H9 (cell line): ENCODE results near the gene RALGAPA1. TPM values are rescaled to one million over a fixed set of nuclear protein-coding genes. Genes with fewer than 3 reads are reported as not detected.

Experiments
- DNase-seq: peaks from one replicate; pipeline ENCODE4 v3.0.0-alpha.2; 2017
- H2AFZ ChIP-seq: one replicate; pipeline ENCODE4 v1.6.1; 2013; ENCODE audit warnings: mild to moderate bottlenecking, low read length, control low read depth, moderate library complexity
- H2AK5ac ChIP-seq: 2 replicates; pipeline ENCODE4 v1.6.1; 2013; ENCODE audit warnings: low read length, control low read depth, mixed read lengths; ENCODE audit not compliant: insufficient read length
- H2BK120ac ChIP-seq: one replicate; pipeline ENCODE4 v1.6.1; 2013; ENCODE audit warnings: low read depth, mild to moderate bottlenecking, low read length, control low read depth, inconsistent platforms; ENCODE audit not compliant: poor library complexity, severe bottlenecking
- H2BK12ac ChIP-seq: 2 replicates; pipeline ENCODE4 v1.6.1; 2013; ENCODE audit warnings: low read length, control low read depth, mixed read lengths, low read depth; ENCODE audit not compliant: insufficient read length
- H2BK15ac ChIP-seq: 2 replicates; pipeline ENCODE4 v1.6.1; 2013; ENCODE audit warnings: low read depth, low read length, control low read depth
- H2BK20ac ChIP-seq: one replicate; pipeline ENCODE4 v1.6.1; 2013; ENCODE audit warnings: low read depth, mild to moderate bottlenecking, low read length, control low read depth, inconsistent platforms; ENCODE audit not compliant: poor library complexity, severe bottlenecking
- H2BK5ac ChIP-seq: 2 replicates; pipeline ENCODE4 v1.6.1; 2013; ENCODE audit warnings: low read length, control low read depth, mixed read lengths; ENCODE audit not compliant: insufficient read length
- H3K14ac ChIP-seq: 2 replicates; pipeline ENCODE4 v1.6.1; 2013; ENCODE audit warnings: low read length, control low read depth; ENCODE audit not compliant: insufficient read depth
- H3K18ac ChIP-seq: 2 replicates; pipeline ENCODE4 v1.6.1; 2013; ENCODE audit warnings: low read depth, mild to moderate bottlenecking, mixed read lengths, low read length, control low read depth; ENCODE audit not compliant: insufficient read length
- H3K23ac ChIP-seq: 2 replicates; pipeline ENCODE4 v1.6.1; 2013; ENCODE audit warnings: low read length, control low read depth, mixed read lengths, low read depth; ENCODE audit not compliant: insufficient read length
- H3K23me2 ChIP-seq: 2 replicates; pipeline ENCODE4 v1.6.1; 2013; ENCODE audit warnings: low read depth, mild to moderate bottlenecking, mixed read lengths, low read length, control low read depth; ENCODE audit not compliant: insufficient read length, poor library complexity, severe bottlenecking
- H3K27ac ChIP-seq: 2 replicates; pipeline ENCODE4 v1.5.1; 2013; ENCODE audit warnings: low read length, control low read depth, mixed read lengths, low read depth; ENCODE audit not compliant: insufficient read length
- H3K27me3 ChIP-seq: 2 replicates; pipeline ENCODE4 v1.6.1; 2013; ENCODE audit warnings: low read length, control low read depth, inconsistent platforms; ENCODE audit not compliant: insufficient read depth
- H3K4ac ChIP-seq: 2 replicates; pipeline ENCODE4 v1.6.1; 2013; ENCODE audit warnings: low read depth, mild to moderate bottlenecking, control low read depth, inconsistent platforms, low read length, moderate library complexity
- H3K4me1 ChIP-seq: 2 replicates; pipeline ENCODE4 v1.6.1; 2013; ENCODE audit warnings: low read length, control low read depth, inconsistent platforms; ENCODE audit not compliant: insufficient read depth
- H3K4me2 ChIP-seq: 2 replicates; pipeline ENCODE4 v1.6.1; 2013; ENCODE audit warnings: low read length, control low read depth, mixed read lengths; ENCODE audit not compliant: insufficient read length, insufficient read depth
- H3K56ac ChIP-seq: 2 replicates; pipeline ENCODE4 v1.6.1; 2013; ENCODE audit warnings: low read depth, mild to moderate bottlenecking, mixed read lengths, low read length, control low read depth; ENCODE audit not compliant: insufficient read length
- H3K79me1 ChIP-seq: 2 replicates; pipeline ENCODE4 v1.6.1; 2013; ENCODE audit warnings: low read depth, mild to moderate bottlenecking, moderate library complexity, low read length, control low read depth, inconsistent platforms; ENCODE audit not compliant: insufficient read depth, poor library complexity, severe bottlenecking
- H3K79me2 ChIP-seq: 2 replicates; pipeline ENCODE4 v1.6.1; 2013; ENCODE audit warnings: low read length, control low read depth, inconsistent platforms; ENCODE audit not compliant: insufficient read depth
- H3K9ac ChIP-seq: 2 replicates; pipeline ENCODE4 v1.6.1; 2013; ENCODE audit warnings: low read length, control low read depth, mixed read lengths; ENCODE audit not compliant: insufficient read length; ENCODE audit errors: extremely low read depth
- H3K9me3 ChIP-seq: one replicate; pipeline ENCODE4 v1.6.1; 2013; ENCODE audit warnings: low read depth, low read length, inconsistent platforms; ENCODE audit not compliant: control insufficient read depth
- H3T11ph ChIP-seq: one replicate; pipeline ENCODE4 v1.6.1; 2013; ENCODE audit warnings: mild to moderate bottlenecking, low read length, control low read depth, inconsistent platforms
- H4K20me1 ChIP-seq: one replicate; pipeline ENCODE4 v1.6.1; 2013; ENCODE audit not compliant: control insufficient read depth, insufficient read length, insufficient read depth
- H4K5ac ChIP-seq: 2 replicates; pipeline ENCODE4 v1.6.1; 2013; ENCODE audit warnings: low read depth, mild to moderate bottlenecking, mixed read lengths, low read length, control low read depth; ENCODE audit not compliant: insufficient read length
- H4K8ac ChIP-seq: replicated peaks from 2 replicates; pipeline ENCODE4 v1.6.1; 2013; ENCODE audit warnings: low read length, control low read depth, mixed read lengths, low read depth; ENCODE audit not compliant: insufficient read length
- H4K91ac ChIP-seq: 2 replicates; pipeline ENCODE4 v1.6.1; 2013; ENCODE audit warnings: low read depth, mild to moderate bottlenecking, moderate library complexity, mixed read lengths, low read length, control low read depth; ENCODE audit not compliant: insufficient read length
- H3K27ac Mint-ChIP-seq, 3 experiments: 2 replicates in 2 of 3; 3 replicates in 1 of 3; pipeline ENCODE4 v1.8.0; 2020 to 2021; ENCODE audit warnings: mixed read lengths in 3 of 3, mild to moderate bottlenecking in 1 of 3, moderate library complexity in 1 of 3
- H3K27me3 Mint-ChIP-seq: 2 replicates; pipeline ENCODE4 v1.8.0; 2021; ENCODE audit warnings: low read depth, mild to moderate bottlenecking, moderate library complexity, mixed read lengths
- H3K36me3 Mint-ChIP-seq, 3 experiments: 2 replicates in 2 of 3; 3 replicates in 1 of 3; pipeline ENCODE4 v1.8.0; 2020 to 2021; ENCODE audit warnings: low read depth in 3 of 3, mixed read lengths in 3 of 3; ENCODE audit not compliant: insufficient read depth in 1 of 3
- H3K4me1 Mint-ChIP-seq, 2 experiments: 2 replicates each; pipeline ENCODE4 v1.8.0; 2020; ENCODE audit warnings: mixed read lengths in 2 of 2
- H3K4me3 Mint-ChIP-seq, 2 experiments: 2 replicates in 1 of 2; 3 replicates in 1 of 2; pipeline ENCODE4 v1.8.0; 2020 to 2021; ENCODE audit warnings: mild to moderate bottlenecking in 2 of 2, mixed read lengths in 2 of 2, moderate library complexity in 1 of 2
- H3K9me3 Mint-ChIP-seq, 2 experiments: 2 replicates in 1 of 2; 3 replicates in 1 of 2; pipeline ENCODE4 v1.8.0; 2020; ENCODE audit warnings: mild to moderate bottlenecking in 2 of 2, mixed read lengths in 2 of 2, moderate library complexity in 1 of 2
- CTCF ChIP-seq: fragments of 200-600 bp; sonication (generic); conservative IDR thresholded peaks from 3 replicates; pipeline ENCODE4 v1.8.0; 2021; ENCODE audit warnings: antibody characterized with exemption, mild to moderate bottlenecking
- WGBS: extraction: QIAGEN DNeasy Blood & Tissue Kit; methylation state at CpG from one replicate; pipeline ENCODE4 v1.1.7; 2013; ENCODE audit warnings: missing lambda C conversion rate, low lambda C conversion rate, mixed read lengths; ENCODE audit not compliant: insufficient read length; ENCODE audit errors: extremely low coverage; 5-methylcytosine and 5-hydroxymethylcytosine counted together
- total RNA-seq: library from RNA; stranded (reverse); gene quantifications from 2 replicates; pipeline ENCODE4 v1.2.1, GENCODE V29; 2021

RALGAPA1 gene
- total RNA-seq, 1 experiment from 2014 or later: 29.8 TPM

- Histone ChIP-seq H3T11ph (no peak overlapping the region), H3K56ac (no peak overlapping the region), H3K23ac (no peak overlapping the region), H3K79me2 (no peaks in the 10 kb centered on the region), H2BK15ac (no peak overlapping the region), H3K9me3 (no peaks in the 10 kb centered on the region), H3K9ac (no peak overlapping the region), H3K4me1 (no peaks in the 10 kb centered on the region), H4K8ac (no peak overlapping the region), H3K27ac (no peak overlapping the region), H2BK20ac (no peak overlapping the region), H3K4me2 (no peak overlapping the region), H2BK120ac (no peak overlapping the region), H3K14ac (no peak overlapping the region), H3K4ac (no peak overlapping the region), H2BK5ac (no peak overlapping the region), H3K23me2 (no peaks in the 10 kb centered on the region), H3K79me1 (no peaks in the 10 kb centered on the region), H4K20me1 (no peaks in the 10 kb centered on the region), H4K5ac (no peak overlapping the region), H3K27me3 (no peaks in the 10 kb centered on the region), H2AK5ac (no peak overlapping the region), H2BK12ac (no peak overlapping the region), H3K18ac (no peak overlapping the region), H4K91ac (no peak overlapping the region), H2AFZ (no peak overlapping the region)
- H3K9me3 Mint-ChIP-seq: no peaks in the 10 kb centered on the region
- H3K4me1 Mint-ChIP-seq: peaks cover 10 to 13% of the 10 kb centered on the region in 2 experiments
- peaks cover 0 to 5% (median 3%) of the 10 kb centered on the region in 3 experiments; a peak in 3 of 7 replicates for H3K36me3 Mint-ChIP-seq
- no CpG with 5 or more reads among the region's 2 CpGs for WGBS
- TF ChIP-seq CTCF: no peak
- no peak overlapping the region for H3K4me3 Mint-ChIP-seq
- peak overlapping the region in 1 of 3 experiments; percentile 4; a peak in 1 of 7 replicates for H3K27ac Mint-ChIP-seq
- DNase-seq: no peak
- no peaks in the 10 kb centered on the region for H3K27me3 Mint-ChIP-seq
Measured at GRCh38 chr14:35727764-35728163, 81.3 kb downstream of the RALGAPA1 start.
